Right kidney (tissue), 1 donor: ENCODE data around the gene WDR18.

Experiments used
- DNase-seq: peaks from one replicate; pipeline ENCODE4 v3.0.0-alpha.2; 2016

The WDR18 gene

GRCh38 chr19:1041835-1042685 lies 57.9 kb downstream of the WDR18 start:
- no peak for DNase-seq

DNA sequence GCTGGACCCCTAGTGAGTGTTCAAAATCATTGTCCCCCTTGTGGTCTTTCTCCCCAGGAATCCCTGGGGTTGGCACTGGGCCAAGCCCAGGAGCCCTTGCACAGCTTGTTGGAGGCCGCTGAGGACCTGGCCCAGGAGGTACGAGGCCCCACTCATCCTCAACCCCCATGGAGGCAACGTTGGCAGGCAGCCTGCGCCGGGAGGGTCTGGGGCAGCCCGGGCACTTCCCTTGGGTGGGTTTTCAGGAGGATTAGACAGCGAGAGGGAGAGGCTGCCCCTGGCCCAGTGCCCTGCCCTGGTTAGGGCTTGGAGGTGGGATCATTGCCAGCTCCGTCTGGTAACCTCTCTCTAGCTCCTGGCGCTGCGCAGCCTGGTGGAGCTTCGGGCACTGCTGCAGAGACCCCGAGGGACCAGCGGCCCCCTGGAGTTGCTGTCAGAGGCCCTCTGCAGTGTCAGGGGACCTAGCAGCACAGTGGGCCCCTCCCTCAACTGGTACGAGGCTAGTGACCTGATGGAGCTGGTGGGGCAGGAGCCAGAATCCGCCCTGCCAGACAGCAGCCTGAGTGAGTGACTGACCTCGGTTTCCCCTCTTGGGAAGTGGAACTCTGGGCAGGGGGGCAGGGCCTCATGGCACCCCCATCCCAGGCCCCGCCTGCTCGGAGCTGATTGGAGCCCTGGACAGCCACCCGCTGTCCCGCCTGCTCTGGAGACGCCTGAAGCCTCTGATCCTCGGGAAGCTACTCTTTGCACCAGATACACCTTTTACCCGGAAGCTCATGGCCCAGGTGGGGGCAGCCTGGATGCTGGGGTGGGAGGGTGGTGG lies 58.8 kb downstream of the WDR18 start:
- DNase-seq, result no peak
